Left renal pelvis (tissue), 4 donors: ENCODE data around the gene CERT1. TPM values are rescaled to one million over a fixed set of nuclear protein-coding genes. Genes with fewer than 3 reads are reported as not detected.

ENCODE experiments used
- DNase-seq, 4 donors: peaks; one replicate each; pipeline ENCODE4 v3.0.0-alpha.2; 2013; ENCODE audit warnings: low read depth in 4 of 4, low spot score in 3 of 4
- polyA plus RNA-seq, 4 donors: library from polyadenylated mRNA; unstranded; fragments of 120-200 nt; gene quantifications; one replicate each; pipeline ENCODE4 v1.2.1, GENCODE V29; 2013; ENCODE audit not compliant: insufficient read length in 4 of 4

The CERT1 gene
- polyA plus RNA-seq, 4 donors, result 53.7 to 67.8 (median 62.3) TPM

DNA sequence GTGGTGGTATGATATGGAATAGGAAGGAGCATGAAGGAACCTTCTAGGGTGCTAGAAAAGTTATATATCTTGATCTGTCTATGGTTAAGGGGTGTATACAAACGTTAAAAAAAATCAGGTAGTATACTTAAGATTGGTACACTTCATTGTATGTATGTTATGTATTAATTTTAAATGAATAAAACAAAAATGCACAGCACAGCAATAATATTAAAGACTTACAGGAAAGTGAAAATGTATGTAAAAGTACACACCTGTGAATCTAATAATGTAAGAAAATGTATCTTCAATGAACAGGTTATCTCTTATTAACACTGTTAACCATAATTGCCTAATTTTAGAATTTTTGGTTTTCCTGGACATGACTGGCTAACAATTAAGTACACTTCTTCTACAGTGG is 97.2 kb downstream of the CERT1 start:
- no peak for DNase-seq

DNA sequence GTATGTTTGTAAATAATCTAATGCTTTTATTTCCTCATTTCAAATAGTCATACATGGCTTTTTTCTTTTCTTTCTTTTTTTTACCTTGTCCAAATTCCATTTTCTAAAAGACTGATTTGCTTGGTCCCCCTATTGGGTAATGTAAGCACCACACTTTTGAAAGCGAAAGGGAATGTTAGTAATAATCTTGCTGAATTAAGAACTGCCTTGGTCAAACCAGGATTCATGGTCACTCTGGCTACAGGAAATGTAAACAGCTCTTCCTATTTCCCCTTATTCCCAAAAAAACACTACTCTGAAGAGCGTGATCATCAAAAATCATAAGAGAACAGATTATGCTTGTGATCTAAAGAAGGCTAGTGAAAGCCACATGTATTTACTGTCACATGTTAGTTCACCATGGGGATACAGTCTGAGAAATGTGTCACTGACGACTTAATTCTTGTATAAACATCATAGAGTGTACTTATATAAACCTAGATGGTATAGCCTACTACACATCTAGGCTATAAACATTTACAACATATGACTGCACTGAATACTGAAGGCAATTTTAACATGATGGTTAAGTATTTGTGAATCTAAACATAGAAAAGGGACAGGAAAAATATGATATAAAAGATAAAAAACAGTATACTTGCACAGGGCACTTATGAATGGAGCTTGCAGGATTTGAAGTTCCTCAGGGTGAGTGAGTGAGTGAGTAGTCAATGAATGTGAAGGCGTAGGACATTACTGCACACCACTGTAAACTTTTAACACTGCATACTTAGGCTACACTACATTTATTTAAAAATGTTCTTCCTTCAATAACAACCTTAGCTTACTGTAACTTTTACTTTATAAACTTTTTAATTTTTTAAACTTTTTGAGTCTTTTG is 99.1 kb downstream of the CERT1 start:
- DNase-seq, result no peak

DNA sequence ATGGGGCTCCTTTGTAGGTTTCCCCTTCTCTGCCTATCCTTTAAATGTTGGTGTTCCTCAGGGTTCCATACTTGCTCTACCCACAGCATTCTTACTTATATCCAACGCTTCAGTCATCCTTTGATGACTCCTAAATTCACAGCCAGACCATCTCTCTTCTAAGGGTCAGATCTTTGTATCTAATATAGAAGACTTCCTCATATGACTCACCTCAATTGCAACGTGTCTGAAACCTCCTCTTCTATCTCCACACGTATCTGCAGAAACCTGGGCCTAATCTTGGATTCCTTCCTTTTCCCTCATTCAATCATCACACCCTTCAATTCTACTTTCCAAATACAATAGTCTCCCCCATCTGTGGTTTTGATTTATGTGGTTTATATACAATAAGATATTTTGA is 106.1 kb downstream of the CERT1 start:
- no peak for DNase-seq

DNA sequence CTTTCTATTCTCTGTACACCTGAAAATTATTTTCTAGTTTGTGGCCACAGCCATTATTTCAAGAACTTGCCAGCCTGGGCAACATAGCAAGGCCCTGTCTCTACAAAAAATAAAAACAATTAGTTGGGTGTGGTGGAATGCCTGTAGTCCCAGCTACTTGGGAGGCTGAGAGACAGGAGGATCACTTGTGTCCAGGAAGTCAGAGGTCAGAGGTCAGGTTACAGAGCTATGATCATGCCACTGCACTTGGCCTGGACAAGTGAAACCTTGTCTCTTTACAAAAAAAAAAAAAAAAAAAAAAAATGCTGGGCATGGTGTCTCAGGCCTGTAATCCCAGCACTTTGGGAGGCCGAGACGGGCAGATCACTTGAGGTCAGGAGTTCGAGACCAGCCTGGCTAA is 116.2 kb downstream of the CERT1 start:
- no peak for DNase-seq

DNA sequence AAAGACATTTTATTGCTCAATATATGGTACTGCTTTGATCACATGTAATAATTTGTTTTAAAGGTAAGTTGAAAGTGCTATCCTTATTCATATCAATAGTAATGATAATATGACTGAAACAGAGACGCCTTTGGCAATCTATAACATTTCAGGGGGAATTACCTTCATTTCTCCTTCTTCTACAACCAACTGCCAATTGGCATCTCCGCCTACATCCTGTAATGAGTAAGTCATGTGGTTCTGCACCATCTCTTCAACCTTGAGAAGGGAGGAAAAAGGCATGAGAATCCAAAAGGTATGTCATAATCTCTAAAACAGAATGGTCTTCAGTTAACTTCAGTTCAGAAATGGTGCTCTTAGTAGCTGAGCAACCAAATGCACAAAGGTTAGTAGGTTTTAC is 122.0 kb downstream of the CERT1 start:
- no peak for DNase-seq

GRCh38 chr5:75387806-75388205 is 123.6 kb downstream of the CERT1 start:
- no peak for DNase-seq

- DNase-seq, result no peak
Measured at GRCh38 chr5:75384218-75384617, 127.2 kb downstream of the CERT1 start.

DNA sequence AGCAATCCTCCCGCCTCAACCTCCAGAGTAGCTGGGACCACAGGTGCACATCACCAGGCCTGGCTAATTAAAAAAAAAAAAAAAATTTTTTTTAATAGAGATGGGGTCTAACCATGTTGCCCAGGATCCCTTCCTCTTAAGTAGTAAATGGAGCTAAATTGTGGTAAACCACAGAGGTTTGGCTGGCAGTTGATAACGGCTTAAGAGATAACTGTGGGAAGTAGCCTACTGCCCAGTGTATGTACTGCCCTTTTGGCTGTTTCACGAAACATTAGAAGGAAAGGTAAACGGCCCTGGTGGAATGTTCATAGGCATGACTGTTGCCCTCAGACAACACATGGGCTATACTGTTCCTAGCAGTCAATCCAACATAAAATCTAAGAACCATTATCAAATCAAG is 130.0 kb downstream of the CERT1 start:
- no peak for DNase-seq

DNA sequence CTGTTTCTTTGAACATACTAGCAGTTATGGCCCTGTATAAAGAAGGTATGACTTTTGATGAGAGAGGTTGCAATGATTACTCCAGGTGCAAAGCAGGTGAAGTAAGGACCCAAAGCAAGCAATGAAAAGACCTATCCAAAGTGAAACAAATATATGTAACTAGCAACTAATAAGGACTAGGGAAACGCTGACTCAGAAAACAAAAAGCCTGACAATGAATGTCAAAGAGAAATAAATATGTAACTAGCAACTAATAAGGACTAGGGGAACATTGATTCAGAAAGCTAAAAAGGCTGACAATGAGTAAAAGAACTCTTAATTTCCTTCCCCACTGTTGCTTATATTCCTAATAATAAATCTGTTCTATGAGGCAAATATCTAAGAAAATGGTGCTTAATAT is 131.3 kb downstream of the CERT1 start:
- DNase-seq, result no peak

- no peak for DNase-seq
Measured at GRCh38 chr5:75375414-75375813, 136.0 kb downstream of the CERT1 start.

DNA sequence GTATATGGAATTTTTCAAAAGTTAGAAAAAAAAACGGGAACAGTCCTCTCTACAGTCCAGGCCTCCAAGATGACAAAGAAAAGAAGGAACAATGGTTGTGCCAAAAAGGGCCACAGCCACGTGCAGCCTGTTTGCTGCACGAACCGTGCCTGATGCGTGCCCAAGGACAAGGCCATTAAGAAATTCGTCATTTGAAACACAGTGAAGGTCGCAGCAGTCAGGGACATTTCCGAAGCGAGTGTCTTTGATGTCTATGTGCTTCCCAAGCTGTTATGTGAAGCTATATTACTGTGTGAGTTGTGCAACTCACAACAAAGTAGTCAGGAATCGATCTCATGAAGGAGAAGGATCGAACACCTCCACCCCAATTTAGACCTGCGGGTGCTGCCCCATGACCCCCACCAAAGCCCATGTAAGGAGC is 137.0 kb downstream of the CERT1 start:
- no peak for DNase-seq

GRCh38 chr5:75373862-75374261 is 137.6 kb downstream of the CERT1 start:
- DNase-seq, result peak in 1 of 4 donors; percentile 10

- no peak for DNase-seq
Measured at GRCh38 chr5:75368391-75368790, 143.0 kb downstream of the CERT1 start.

GRCh38 chr5:75367401-75367800 is 144.0 kb downstream of the CERT1 start:
- no peak for DNase-seq

- DNase-seq, result no peak
Measured at GRCh38 chr5:75366787-75367186, 144.6 kb downstream of the CERT1 start.

- DNase-seq, result no peak
Measured at GRCh38 chr5:75365740-75366139, 145.7 kb downstream of the CERT1 start.

DNA sequence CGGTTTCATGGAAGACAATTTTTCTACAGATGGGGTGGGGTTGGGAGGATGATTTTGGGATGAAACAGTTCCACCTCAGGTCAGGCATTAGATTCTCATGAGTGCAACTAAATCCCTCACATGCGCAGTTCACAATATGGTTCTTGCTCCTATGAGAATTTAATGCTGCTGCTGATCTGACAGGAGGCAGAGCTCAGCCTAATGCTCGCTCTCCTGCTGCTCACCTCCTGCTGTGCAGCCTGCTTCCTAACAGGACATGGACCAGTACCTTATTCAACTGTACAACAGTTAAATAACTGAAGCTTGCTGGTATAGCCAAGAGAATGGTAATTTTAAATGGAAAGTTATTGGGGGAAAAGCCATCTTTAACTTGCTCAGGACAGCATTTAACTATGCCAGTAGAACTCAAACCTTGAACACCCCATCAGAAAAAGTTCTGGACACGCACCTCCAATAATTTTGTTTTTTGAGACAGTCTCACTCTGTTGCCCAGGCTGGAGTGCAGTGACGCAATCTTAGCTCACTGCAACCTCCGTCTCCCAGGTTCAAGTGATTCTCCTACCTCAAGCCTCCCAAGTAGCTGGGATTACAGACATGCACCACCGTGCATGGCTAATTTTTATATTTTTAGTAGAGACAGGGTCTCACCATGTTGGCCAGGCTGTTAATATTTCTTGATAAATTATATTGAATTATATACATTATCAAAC is 146.7 kb downstream of the CERT1 start:
- DNase-seq, result no peak

- no peak for DNase-seq
Measured at GRCh38 chr5:75363726-75364495, 147.5 kb downstream of the CERT1 start.

GRCh38 chr5:75363111-75363510 is 148.3 kb downstream of the CERT1 start:
- no peak for DNase-seq

DNA sequence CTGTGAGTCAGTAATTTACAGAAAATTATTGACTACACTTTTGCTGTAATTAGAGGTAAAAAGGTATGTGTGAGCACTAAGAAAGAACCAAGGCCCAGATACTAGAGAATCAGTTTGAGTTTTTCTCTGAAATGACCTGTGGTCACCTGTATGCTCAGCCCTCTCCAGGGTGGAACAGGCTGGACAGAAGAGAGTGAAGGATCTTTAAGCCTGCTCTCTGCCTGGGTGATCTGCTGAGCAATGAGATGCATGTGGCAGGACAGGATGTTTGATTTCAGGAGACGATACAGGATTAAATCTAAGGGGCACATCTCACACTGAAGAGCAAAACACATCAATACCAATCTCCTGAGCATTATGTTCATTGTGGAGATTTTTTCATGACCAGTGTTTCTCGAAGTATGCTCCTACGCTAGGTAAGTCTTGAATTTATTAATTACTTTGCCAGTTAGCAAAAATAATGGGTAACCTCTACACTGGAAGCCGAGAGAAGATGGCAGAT is 148.9 kb downstream of the CERT1 start:
- DNase-seq, result no peak

DNA sequence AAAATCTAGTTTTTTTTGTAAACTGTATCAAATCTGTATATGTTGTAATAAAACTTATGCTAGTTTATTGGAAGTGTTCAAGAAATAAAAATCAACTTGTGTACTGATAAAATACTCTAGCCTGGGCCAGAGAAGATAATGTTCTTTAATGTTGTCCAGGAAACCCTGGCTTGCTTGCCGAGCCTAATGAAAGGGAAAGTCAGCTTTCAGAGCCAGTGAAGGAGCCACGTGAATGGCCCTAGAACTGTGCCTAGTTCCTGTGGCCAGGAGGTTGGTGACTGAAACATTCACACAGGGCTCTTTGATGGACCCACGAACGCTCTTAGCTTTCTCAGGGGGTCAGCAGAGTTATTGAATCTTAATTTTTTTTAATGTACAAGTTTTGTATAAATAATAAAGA is 150.1 kb downstream of the CERT1 start:
- no peak for DNase-seq
